HUES6 (cell line): ENCODE measurements around the gene KDM7A.

ENCODE experiments used
- H3K27ac ChIP-seq: 2 replicates; pipeline ENCODE4 v1.7.0; 2013; ENCODE audit warnings: low read depth, mild to moderate bottlenecking, low read length, inconsistent platforms
- H3K27me3 ChIP-seq: 2 replicates; pipeline ENCODE4 v1.6.1; 2013; ENCODE audit warnings: low read length; ENCODE audit not compliant: control insufficient read depth, insufficient read depth
- H3K36me3 ChIP-seq: 2 replicates; pipeline ENCODE4 v1.6.1; 2013; ENCODE audit warnings: low read length; ENCODE audit not compliant: control insufficient read depth, insufficient read depth
- H3K4me1 ChIP-seq: 2 replicates; pipeline ENCODE4 v1.6.1; 2013; ENCODE audit warnings: low read length; ENCODE audit not compliant: control insufficient read depth, insufficient read depth
- H3K4me3 ChIP-seq: 2 replicates; pipeline ENCODE4 v1.5.1; 2013; ENCODE audit warnings: low read depth, low read length
- H3K9ac ChIP-seq: one replicate; pipeline ENCODE4 v1.6.1; 2013; ENCODE audit warnings: mild to moderate bottlenecking, low read length
- H3K9me3 ChIP-seq: 2 replicates; pipeline ENCODE4 v1.6.1; 2013; ENCODE audit warnings: low read depth, low read length; ENCODE audit not compliant: control insufficient read depth, insufficient read depth

KDM7A gene

DNA sequence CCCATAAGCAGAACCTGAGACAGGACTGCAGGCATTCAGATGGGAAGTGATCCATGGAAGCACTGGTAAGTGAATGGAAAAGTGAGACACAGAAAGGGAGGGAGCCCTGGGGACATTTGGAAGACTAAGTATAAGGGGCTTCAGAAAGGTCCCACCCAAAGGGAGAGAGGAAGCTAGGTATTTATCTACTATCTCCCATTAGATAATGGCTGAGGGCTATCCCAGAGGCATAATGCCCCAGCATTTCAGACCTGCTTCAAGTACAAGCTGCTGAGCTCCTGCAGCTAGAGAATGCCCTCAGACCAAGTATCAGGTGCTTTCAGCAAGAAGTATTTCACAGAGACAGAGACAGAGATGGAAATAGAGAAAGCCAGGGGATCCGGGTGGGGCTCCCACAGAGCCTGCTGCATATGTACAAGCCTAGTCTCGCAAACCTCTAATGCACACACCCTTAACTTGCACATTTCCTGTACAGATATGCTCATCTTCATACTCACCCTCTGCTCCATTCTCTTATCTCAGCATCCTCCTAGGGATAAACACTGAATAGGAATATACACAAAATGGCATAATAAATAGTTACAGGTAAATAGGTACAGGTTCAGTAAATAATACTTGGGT lies 20.2 kb downstream of the KDM7A start:
- H3K36me3 ChIP-seq, result no peaks in the 10 kb centered on the region
- H3K9ac ChIP-seq, result no peak overlapping the region
- no peak overlapping the region for H3K27ac ChIP-seq
- no peaks in the 10 kb centered on the region for H3K27me3 ChIP-seq
- peaks cover 37% of the 10 kb centered on the region for H3K4me1 ChIP-seq
- no peak overlapping the region for H3K4me3 ChIP-seq
- no peaks in the 10 kb centered on the region for H3K9me3 ChIP-seq

- Histone ChIP-seq H3K9ac (no peak overlapping the region), H3K27ac (no peak overlapping the region), H3K4me1 (peaks cover 29% of the 10 kb centered on the region), H3K9me3 (no peaks in the 10 kb centered on the region), H3K36me3 (no peaks in the 10 kb centered on the region), H3K4me3 (no peak overlapping the region), H3K27me3 (no peaks in the 10 kb centered on the region)
Observed at GRCh38 chr7:140155428-140155827, 21.4 kb downstream of the KDM7A start.

DNA sequence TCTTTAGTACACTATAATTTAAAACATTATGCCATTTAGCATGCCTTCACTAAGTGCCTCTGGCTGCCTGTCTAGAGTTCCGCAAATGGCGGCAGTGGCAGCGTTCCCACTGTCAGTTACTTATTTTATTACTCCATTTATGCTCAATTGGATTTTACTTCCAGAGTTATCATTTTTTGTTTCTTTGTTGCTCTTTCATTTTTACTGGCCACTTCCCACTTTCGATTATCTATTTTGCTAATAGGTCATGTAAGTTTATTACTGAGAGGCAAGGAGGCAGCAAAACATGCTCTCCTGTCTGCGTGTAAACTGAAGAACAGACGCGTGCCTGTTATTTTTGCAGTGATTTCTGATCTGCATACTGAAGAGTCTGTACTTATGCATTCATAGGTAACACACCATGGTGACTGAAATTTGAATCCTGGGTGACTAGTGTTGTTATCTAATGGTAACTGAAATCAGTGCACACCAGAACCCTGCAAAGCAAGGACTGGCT lies 23.1 kb downstream of the KDM7A start:
- Histone ChIP-seq H3K9ac (no peak overlapping the region), H3K36me3 (no peaks in the 10 kb centered on the region), H3K27ac (no peak overlapping the region), H3K27me3 (no peaks in the 10 kb centered on the region), H3K9me3 (no peaks in the 10 kb centered on the region), H3K4me1 (peaks cover 17% of the 10 kb centered on the region), H3K4me3 (no peak overlapping the region)

- H3K36me3 ChIP-seq, result 0 out of 2 replicates have a peak, but pooled peaks cover 2% of the 10 kb centered on the region
- no peaks in the 10 kb centered on the region for H3K9me3 ChIP-seq
- H3K27ac ChIP-seq, result no peak overlapping the region
- H3K4me3 ChIP-seq, result no peak overlapping the region
- H3K9ac ChIP-seq, result no peak overlapping the region
- no peaks in the 10 kb centered on the region for H3K27me3 ChIP-seq
- peaks cover 4% of the 10 kb centered on the region; the same call in 1 of the 2 replicates for H3K4me1 ChIP-seq
Observed at GRCh38 chr7:140146574-140146973, 30.2 kb downstream of the KDM7A start.

DNA sequence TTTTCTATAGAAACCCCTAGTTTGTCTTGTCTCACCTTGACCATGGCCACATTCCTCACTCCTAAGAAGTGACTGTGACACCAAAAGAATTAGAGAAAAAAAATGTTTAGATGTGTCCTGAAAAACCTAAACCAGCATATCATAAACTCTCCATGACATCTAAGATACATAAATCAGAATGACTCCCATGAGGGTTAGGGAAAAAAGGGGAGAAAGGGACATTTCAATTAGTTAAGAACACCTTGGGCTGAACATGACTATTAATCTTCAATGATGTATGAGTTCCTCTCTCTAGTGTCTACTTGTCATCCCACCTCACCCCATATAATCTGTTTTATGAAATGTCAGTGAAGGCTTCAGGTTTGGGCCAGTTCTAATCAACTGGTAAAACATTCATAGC lies 31.1 kb downstream of the KDM7A start:
- Histone ChIP-seq H3K9ac (no peak overlapping the region), H3K4me3 (no peak overlapping the region), H3K27me3 (no peaks in the 10 kb centered on the region), H3K36me3 (0 out of 2 replicates have a peak, but pooled peaks cover 2% of the 10 kb centered on the region), H3K27ac (no peak overlapping the region), H3K9me3 (no peaks in the 10 kb centered on the region), H3K4me1 (peaks cover 4% of the 10 kb centered on the region; the same call in 1 of the 2 replicates)

- H3K27ac ChIP-seq, result no peak overlapping the region
Observed at GRCh38 chr7:140144821-140145220, 32.0 kb downstream of the KDM7A start.

GRCh38 chr7:140143997-140144396 lies 32.8 kb downstream of the KDM7A start:
- Histone ChIP-seq H3K9me3 (no peaks in the 10 kb centered on the region), H3K27ac (no peak overlapping the region), H3K4me1 (peaks cover 4% of the 10 kb centered on the region; the same call in 1 of the 2 replicates), H3K4me3 (no peak overlapping the region), H3K36me3 (0 out of 2 replicates have a peak, but pooled peaks cover 2% of the 10 kb centered on the region), H3K27me3 (no peaks in the 10 kb centered on the region), H3K9ac (no peak overlapping the region)

More at GRCh38 chr7:140144821-140145220, 32.0 kb downstream of the KDM7A start:
- 0 out of 2 replicates have a peak, but pooled peaks cover 2% of the 10 kb centered on the region for H3K36me3 ChIP-seq
- H3K27me3 ChIP-seq, result no peaks in the 10 kb centered on the region
- no peak overlapping the region for H3K4me3 ChIP-seq
- no peaks in the 10 kb centered on the region for H3K9me3 ChIP-seq
- peaks cover 4% of the 10 kb centered on the region; the same call in 1 of the 2 replicates for H3K4me1 ChIP-seq
- H3K9ac ChIP-seq, result no peak overlapping the region

GRCh38 chr7:140142031-140142430 lies 34.8 kb downstream of the KDM7A start:
- Histone ChIP-seq H3K9me3 (no peaks in the 10 kb centered on the region), H3K4me1 (no peaks in the 10 kb centered on the region), H3K27me3 (no peaks in the 10 kb centered on the region), H3K9ac (no peak overlapping the region), H3K4me3 (no peak overlapping the region), H3K27ac (no peak overlapping the region), H3K36me3 (0 out of 2 replicates have a peak, but pooled peaks cover 2% of the 10 kb centered on the region)

- 0 out of 2 replicates have a peak, but pooled peaks cover 2% of the 10 kb centered on the region for H3K36me3 ChIP-seq
- H3K27me3 ChIP-seq, result no peaks in the 10 kb centered on the region
- H3K4me1 ChIP-seq, result no peaks in the 10 kb centered on the region
Observed at GRCh38 chr7:140141256-140141655, 35.5 kb downstream of the KDM7A start.

GRCh38 chr7:140137078-140137477 lies 39.7 kb downstream of the KDM7A start:
- H3K9me3 ChIP-seq, result no peaks in the 10 kb centered on the region
- H3K4me3 ChIP-seq, result no peak overlapping the region
- no peaks in the 10 kb centered on the region for H3K27me3 ChIP-seq
- H3K4me1 ChIP-seq, result no peaks in the 10 kb centered on the region
- H3K27ac ChIP-seq, result no peak overlapping the region
- no peak overlapping the region for H3K9ac ChIP-seq
- H3K36me3 ChIP-seq, result peaks cover 8% of the 10 kb centered on the region

More at GRCh38 chr7:140141256-140141655, 35.5 kb downstream of the KDM7A start:
- Histone ChIP-seq H3K4me3 (no peak overlapping the region), H3K9ac (no peak overlapping the region), H3K27ac (no peak overlapping the region), H3K9me3 (no peaks in the 10 kb centered on the region)

DNA sequence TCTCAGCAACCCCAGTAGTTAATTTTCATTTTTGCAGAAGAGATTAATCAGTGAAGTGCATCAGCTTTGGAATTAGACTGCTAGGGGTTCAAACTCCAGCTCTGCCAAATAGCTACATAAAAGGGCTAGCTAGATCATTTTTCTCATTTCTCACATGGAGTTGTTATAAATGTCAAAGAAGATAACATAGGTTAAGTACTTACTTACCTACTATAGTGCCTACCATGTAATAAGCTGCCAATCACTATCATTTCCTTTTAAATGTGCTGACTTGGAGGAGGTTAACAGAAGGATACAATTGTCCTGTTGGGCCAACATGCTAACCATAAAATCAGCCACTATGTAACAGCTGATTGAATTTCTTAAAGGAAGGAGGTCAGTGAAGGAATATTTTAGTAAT lies 40.7 kb downstream of the KDM7A start:
- H3K4me3 ChIP-seq, result no peak overlapping the region
- H3K4me1 ChIP-seq, result no peaks in the 10 kb centered on the region
- no peaks in the 10 kb centered on the region for H3K27me3 ChIP-seq
- no peak overlapping the region for H3K27ac ChIP-seq
- H3K9ac ChIP-seq, result no peak overlapping the region
- no peaks in the 10 kb centered on the region for H3K9me3 ChIP-seq
- H3K36me3 ChIP-seq, result peaks cover 16% of the 10 kb centered on the region
